D721Med (cell line): ENCODE data around the gene RAB27B.

ENCODE experiments used
- DNase-seq: peaks from one replicate; pipeline ENCODE4 v3.0.0; 2011; ENCODE audit warnings: low spot score; ENCODE audit not compliant: insufficient read length
- FAIRE-seq: peaks from 2 replicates; lab custom pipeline; 2011; peaks lifted over from hg19 to GRCh38; lab: Jason Lieb, UNC
- CTCF ChIP-seq: IDR thresholded peaks from 2 replicates; pipeline ENCODE4 v1.5.1; 2012; ENCODE audit warnings: mild to moderate bottlenecking, control low read depth; ENCODE audit not compliant: insufficient read depth; ENCODE audit errors: missing control alignments

The RAB27B gene

DNA sequence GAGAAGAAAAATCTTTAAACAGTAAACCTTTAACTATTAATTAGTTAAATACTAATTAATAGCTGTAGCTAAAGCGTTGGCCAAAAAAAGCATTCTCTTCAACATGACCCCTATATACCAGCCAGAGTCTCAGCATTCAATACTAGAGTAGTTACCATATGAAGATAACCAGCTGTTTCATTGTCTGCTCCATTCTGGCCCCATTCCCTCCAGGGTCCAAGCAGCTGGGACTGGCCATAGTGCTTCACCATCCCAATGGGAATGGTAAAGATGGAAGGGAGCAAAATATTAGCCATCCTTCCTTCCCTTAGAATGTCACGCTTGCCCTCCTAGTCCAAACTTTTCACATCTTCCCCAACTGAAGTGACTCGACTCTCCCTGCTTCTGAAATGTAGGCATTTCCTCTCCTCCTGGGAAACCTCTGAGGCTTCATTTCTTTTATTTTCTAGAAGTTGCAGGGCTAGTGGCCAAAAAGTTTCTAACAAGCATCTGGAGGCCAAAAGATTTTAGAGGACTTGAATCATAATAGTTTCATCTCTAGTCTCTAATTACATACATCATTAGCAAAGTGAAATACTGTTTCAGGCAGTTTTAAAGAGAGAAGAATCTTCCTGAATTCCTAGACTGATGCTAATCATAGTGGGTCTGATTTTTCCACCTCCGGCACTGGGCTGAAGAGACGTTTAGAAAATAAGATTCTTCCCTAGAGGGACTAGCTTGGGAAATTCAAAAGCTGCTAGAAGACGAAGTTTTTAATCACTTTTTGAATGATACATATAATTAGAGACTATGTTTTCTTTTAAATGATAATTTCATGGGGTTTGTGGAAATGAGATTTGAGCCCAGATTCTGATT is 78.3 kb downstream of the RAB27B start:
- FAIRE-seq (peak; percentile 46), DNase-seq (no peak)
- TF ChIP-seq CTCF: no peak

GRCh38 chr18:54909538-54909937 is 81.3 kb downstream of the RAB27B start:
- DNase-seq: no peak
- FAIRE-seq: no peak
- TF ChIP-seq CTCF: no peak

GRCh38 chr18:54910161-54910919 is 82.1 kb downstream of the RAB27B start:
- FAIRE-seq: no peak
- no peak for DNase-seq
- TF ChIP-seq CTCF: no peak

- no peak for TF ChIP-seq CTCF
- DNase-seq (no peak), FAIRE-seq (no peak)
These were observed 83.3 kb downstream of the RAB27B start for GRCh38 chr18:54911551-54911950.

- TF ChIP-seq CTCF: no peak
- peak; percentile 95 for FAIRE-seq
- DNase-seq: no peak
These were observed 86.5 kb downstream of the RAB27B start for GRCh38 chr18:54914816-54915215.

DNA sequence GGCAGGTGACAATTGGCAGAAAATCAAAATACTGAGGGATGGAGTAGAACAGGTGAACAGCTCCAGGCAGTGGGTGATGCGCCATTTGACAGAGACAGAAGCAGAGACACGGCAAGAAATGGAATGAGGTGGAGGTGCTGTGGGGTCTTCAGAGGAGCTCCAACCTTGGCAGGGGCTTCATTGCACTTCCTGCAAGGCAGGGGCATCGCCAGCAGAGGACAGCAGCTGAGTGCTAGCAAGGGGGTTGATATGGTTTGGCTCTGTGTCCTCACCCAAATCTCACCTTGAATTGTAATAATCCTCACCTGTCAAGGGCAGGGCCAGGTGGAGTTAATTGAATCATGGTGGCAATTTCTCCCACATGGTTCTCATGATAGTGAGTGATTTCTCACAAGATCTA is 88.2 kb downstream of the RAB27B start:
- no peak for FAIRE-seq
- no peak for DNase-seq
- TF ChIP-seq CTCF: no peak
